Right lobe of liver (tissue), 6 donors: ENCODE measurements around the gene TMEM256. TPM values are rescaled to one million over a fixed set of nuclear protein-coding genes. Genes with fewer than 3 reads are reported as not detected.
A peak's percentile ranks its signal among the peaks of the same experiment; 100 is the strongest.

Experiments used
- ATAC-seq, 4 donors: fragments of 200-7000 bp; cut with Tn5 transposase; one replicate each; pipeline ENCODE4 v1.9.1; 2020; ENCODE audit warnings: mild to moderate bottlenecking in 4 of 4, moderate library complexity in 4 of 4
- DNase-seq, 3 donors: peaks; one replicate each; pipeline ENCODE4 v3.0.0-alpha.2; 2020
- H3K27ac ChIP-seq, 3 donors: fragments of 200-600 bp; one replicate each; pipeline ENCODE4 v1.8.0; 2022
- H3K27me3 ChIP-seq, 2 donors: fragments of 200-600 bp; one replicate each; pipeline ENCODE4 v1.8.0; 2022
- H3K36me3 ChIP-seq, 4 donors: fragments of 200-600 bp; sonication (generic) in 1 of 4; one replicate each; pipeline versions ENCODE4 v1.5.1 to v1.8.0; 2017 to 2022; ENCODE audit warnings: control low read depth in 1 of 4
- H3K4me1 ChIP-seq, 4 donors: fragments of 200-600 bp; sonication (generic) in 1 of 4; one replicate each; pipeline versions ENCODE4 v1.5.1 to v1.8.0; 2017 to 2022; ENCODE audit warnings: control low read depth in 1 of 4
- H3K4me3 ChIP-seq, 3 donors: fragments of 200-600 bp; one replicate each; pipeline ENCODE4 v1.8.0; 2022
- H3K9me3 ChIP-seq, 4 donors: fragments of 200-600 bp; sonication (generic) in 1 of 4; one replicate each; pipeline versions ENCODE4 v1.5.1 to v1.8.0; 2017 to 2022; ENCODE audit warnings: control low read depth in 1 of 4
- CTCF ChIP-seq, 4 donors: fragments of 200-600 bp in 3 of 4; fragments of 450-650 bp in 1 of 4; IDR thresholded peaks; one replicate each; pipeline versions ENCODE4 v1.5.1 to v1.8.0; 2016 to 2022; ENCODE audit warnings: antibody characterized with exemption in 4 of 4, mild to moderate bottlenecking in 2 of 4
- POLR2A ChIP-seq: fragments of 450-650 bp; IDR thresholded peaks from one replicate; pipeline ENCODE4 v1.6.1; 2017; ENCODE audit warnings: antibody characterized with exemption, mild to moderate bottlenecking
- WGBS: methylation state at CpG from one replicate; pipeline ENCODE4 v1.1.6; 2018; ENCODE audit warnings: low coverage, low lambda C conversion rate; ENCODE audit not compliant: insufficient coverage; ENCODE audit errors: missing lambda C conversion rate; 5-methylcytosine and 5-hydroxymethylcytosine counted together
- intact Hi-C, 2 donors: fragments of 100-400 bp; cut with DNase I; formaldehyde crosslinking; loops; one replicate each; pipeline versions ENCODE4 v1.11.2 to v1.14.1; 2022
- total RNA-seq, 6 experiments: library from RNA; depleted of rRNA in 2 of 6; stranded (reverse); fragments of >200 nt in 2 of 6; fragmentation: NEBNext Ultra II Directional in 3 of 6; extraction: Animal tissue kit (Norgen Biotek cat#: 25700) in 3 of 6; gene quantifications; one replicate each; pipeline versions ENCODE4 v1.1.0 to v1.2.4, GENCODE V29; 2016 to 2023
- donor health status: DM: no; HTN: yes; CAD: no.
- donor health status: DM: no; HTN: no; CAD: no.
- donor health status: DM: no; HTN: no; CAD: no.
- donor health status: DM: no; HTN: yes; CAD: no.
- donor health status: DM: no; HTN: yes; CAD: no.

Gene TMEM256
- total RNA-seq, 6 experiments from 2014 or later: 56.4 to 95.4 (median 68.9) TPM

GRCh38 chr17:7440113-7440833, 36.4 kb upstream of the TMEM256 start:
- TF ChIP-seq CTCF (IDR thresholded peaks at IDR 0.05): no peak
- TF ChIP-seq POLR2A: no peak
- peaks cover 0 to 44% (median 14%) of the 10 kb centered on the region in 4 donors for H3K4me1 ChIP-seq
- H3K4me3 ChIP-seq: peak overlapping the region; percentile 31 to 36 (median 33)
- intact Hi-C loops: no loop called here
- no peaks in the 10 kb centered on the region for H3K27me3 ChIP-seq
- ATAC-seq: no peak
- H3K36me3 ChIP-seq: no peaks in the 10 kb centered on the region
- no peak overlapping the region for H3K27ac ChIP-seq
- DNase-seq: peak in 2 of 3 donors; percentile 68 to 69
- H3K9me3 ChIP-seq: no peaks in the 10 kb centered on the region
- WGBS: 1% methylated on average over 28 of the region's 46 CpGs

DNA sequence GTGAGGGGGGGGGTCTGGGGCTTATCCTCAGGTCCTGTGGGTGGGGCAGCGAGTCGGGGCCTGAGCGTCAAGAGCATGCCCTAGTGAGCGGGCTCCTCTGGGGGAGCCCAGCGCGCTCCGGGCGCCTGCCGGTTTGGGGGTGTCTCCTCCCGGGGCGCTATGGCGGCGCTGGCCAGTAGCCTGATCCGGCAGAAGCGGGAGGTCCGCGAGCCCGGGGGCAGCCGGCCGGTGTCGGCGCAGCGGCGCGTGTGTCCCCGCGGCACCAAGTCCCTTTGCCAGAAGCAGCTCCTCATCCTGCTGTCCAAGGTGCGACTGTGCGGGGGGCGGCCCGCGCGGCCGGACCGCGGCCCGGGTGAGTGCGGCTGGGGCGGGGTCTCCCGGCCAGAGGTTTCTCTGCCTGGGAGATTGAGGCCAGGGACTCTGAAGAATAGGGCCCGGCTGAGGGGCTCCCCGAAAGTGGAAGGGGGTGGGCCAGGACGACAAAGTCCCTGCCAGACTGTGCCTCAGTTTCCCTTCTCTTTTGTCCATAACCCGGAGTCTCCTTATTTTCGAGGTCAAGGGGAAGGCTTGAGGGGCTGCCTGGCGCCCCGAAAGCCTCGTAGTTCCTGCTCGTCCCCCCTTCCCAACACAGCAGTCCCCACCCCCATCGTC, 35.7 kb upstream of the TMEM256 start, which contains the start of gene FGF11:
FGF11 (plus strand) TSS at position 51 of the 651 bp plus-strand sequence; CDS start at position 160, 109 bp downstream.
- Histone ChIP-seq H3K36me3 (no peaks in the 10 kb centered on the region), H3K4me1 (peaks cover 0 to 44% (median 14%) of the 10 kb centered on the region in 4 donors), H3K27me3 (no peaks in the 10 kb centered on the region), H3K9me3 (no peaks in the 10 kb centered on the region), H3K27ac (no peak within 1 kb of the TSS), H3K4me3 (peak within 1 kb of the TSS; percentile 31 to 36 (median 33))
- 15% methylated on average over 17 of the region's 50 CpGs for WGBS
- ATAC-seq (no peak), DNase-seq (peak in 1 of 3 donors; percentile 55)
- intact Hi-C loops: loop anchor here in 1 of 2 donors (5.0 kb wide), 1 partner anchor 82 kb away; the partner anchor contains the start of gene TMEM95
- no peak for TF ChIP-seq CTCF (IDR thresholded peaks at IDR 0.05)
- TF ChIP-seq POLR2A: no peak

- H3K36me3 ChIP-seq: no peaks in the 10 kb centered on the region
- no peaks in the 10 kb centered on the region for H3K9me3 ChIP-seq
- no peaks in the 10 kb centered on the region for H3K27me3 ChIP-seq
- peaks cover 0 to 42% (median 12%) of the 10 kb centered on the region in 4 donors for H3K4me1 ChIP-seq
- TF ChIP-seq POLR2A (no peak), CTCF (IDR thresholded peaks at IDR 0.05) (no peak)
- ATAC-seq (no peak), DNase-seq (no peak)
- peak overlapping the region in 1 of 3 donors; percentile 24 for H3K4me3 ChIP-seq
- 52% methylated on average over 11 of the region's 11 CpGs for WGBS
- intact Hi-C loops: loop anchor here in 1 of 2 donors (5.0 kb wide), 1 partner anchor 82 kb away; the partner anchor contains the start of gene TMEM95
- no peak overlapping the region for H3K27ac ChIP-seq
Measured at GRCh38 chr17:7438656-7439460, 35.0 kb upstream of the TMEM256 start.

DNA sequence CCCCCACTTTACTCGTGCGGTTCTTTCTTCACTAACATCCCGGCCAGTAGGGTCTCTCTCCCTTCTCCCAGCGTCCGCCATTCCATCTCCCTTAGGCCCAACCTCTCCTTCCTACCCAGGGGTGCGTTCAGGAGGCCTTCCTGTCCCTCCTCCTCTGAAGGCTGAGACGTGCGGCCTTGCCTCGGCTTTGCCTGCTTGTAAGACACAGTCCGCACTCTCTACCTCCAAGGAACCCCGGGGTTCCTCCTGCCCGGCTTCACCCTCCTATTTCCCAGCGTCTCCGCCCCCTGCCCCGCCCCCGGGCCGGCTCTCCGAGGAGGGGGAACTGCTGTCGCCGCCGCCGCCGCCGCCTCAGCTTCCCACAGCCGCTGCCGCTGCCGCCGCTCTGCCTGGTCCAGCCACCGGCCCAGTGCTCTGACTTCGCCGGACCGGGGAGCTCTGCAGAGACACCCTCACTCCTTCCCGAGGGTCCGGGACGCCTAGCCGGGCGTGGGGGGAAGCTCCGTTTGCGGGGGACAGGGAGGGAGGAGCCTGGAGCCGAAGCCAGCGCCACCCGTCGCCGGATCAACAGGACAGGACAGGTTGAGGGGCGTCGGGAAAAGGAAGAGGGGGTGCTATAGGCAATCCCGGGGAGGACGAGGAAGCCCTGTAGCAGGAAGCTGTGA, 34.2 kb upstream of the TMEM256 start:
- no peaks in the 10 kb centered on the region for H3K9me3 ChIP-seq
- H3K36me3 ChIP-seq: no peaks in the 10 kb centered on the region
- peak in 2 of 4 donors; percentile 1 to 2 for ATAC-seq
- TF ChIP-seq CTCF (IDR thresholded peaks at IDR 0.05) (no peak), POLR2A (no peak)
- peaks cover 0 to 42% (median 12%) of the 10 kb centered on the region in 4 donors for H3K4me1 ChIP-seq
- H3K27me3 ChIP-seq: no peaks in the 10 kb centered on the region
- WGBS: 42% methylated on average over 36 of the region's 48 CpGs
- H3K27ac ChIP-seq: no peak overlapping the region
- intact Hi-C loops: loop anchor here in 1 of 2 donors (5.0 kb wide), 1 partner anchor 81 kb away; the partner anchor contains the start of gene TMEM95
- peak overlapping the region in 2 of 3 donors; percentile 12 to 24 for H3K4me3 ChIP-seq
- peak; percentile 74 to 82 (median 81) for DNase-seq
